GM18909 (cell line): ENCODE results near the gene KCNE5.
A peak's percentile ranks its signal among the peaks of the same experiment; 100 is the strongest.
"Not testable (repeated sequence)": the region's sequence is repeated elsewhere in the genome, so short reads cannot be mapped to it uniquely, and the experiment has no call there.

Experiments
- ATAC-seq: cut with Tn5 transposase; IDR thresholded peaks from one replicate; pipeline ENCODE4 v1.9.1; 2021; ENCODE audit warnings: mild to moderate bottlenecking; ENCODE audit not compliant: unreplicated experiment, poor library complexity

KCNE5 gene, protein sequence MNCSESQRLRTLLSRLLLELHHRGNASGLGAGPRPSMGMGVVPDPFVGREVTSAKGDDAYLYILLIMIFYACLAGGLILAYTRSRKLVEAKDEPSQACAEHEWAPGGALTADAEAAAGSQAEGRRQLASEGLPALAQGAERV

DNA sequence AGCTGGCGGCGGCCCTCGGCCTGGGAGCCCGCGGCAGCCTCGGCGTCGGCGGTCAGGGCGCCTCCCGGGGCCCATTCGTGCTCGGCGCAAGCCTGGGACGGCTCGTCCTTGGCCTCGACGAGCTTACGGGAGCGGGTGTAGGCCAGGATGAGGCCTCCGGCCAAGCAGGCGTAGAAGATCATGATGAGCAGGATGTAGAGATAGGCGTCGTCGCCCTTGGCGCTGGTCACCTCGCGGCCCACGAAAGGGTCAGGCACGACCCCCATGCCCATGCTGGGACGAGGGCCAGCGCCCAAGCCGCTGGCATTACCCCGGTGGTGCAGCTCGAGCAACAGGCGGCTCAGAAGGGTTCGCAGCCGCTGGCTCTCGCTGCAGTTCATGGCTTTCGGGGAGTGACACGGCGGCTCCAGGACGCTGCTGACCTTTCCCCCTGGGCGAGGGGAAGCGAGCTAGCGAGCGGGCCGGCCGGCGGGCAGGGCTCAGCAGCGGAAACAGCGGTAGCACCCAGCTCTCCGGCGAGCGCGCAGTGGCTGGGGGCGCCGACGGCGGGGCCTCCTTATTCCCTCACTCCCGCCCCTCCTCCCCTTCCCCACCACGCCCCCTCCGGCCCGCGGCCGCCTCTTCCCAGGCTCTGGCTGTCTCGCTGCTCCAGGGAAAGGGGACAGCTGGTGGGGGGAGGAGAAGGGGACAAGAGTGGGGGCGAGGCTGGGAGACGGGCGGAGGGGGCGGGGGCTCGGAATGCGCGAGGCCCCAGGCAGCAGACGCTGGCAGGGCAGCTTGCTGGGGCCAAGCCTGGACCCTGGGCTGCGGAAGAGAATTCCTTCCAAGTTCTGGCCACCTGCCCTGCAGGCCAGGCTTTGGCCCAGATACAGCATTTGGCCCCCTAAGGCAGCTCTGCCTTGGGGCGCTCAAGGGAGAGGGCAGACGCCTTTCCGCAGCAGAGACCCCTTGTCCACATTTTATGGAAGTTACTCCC is at the start of gene KCNE5:
Gene KCNE5 (minus strand): TSS at position 532 of the 976 bp plus-strand sequence. CDS start 152 bp downstream, at position 380.
- no peak for ATAC-seq

DNA sequence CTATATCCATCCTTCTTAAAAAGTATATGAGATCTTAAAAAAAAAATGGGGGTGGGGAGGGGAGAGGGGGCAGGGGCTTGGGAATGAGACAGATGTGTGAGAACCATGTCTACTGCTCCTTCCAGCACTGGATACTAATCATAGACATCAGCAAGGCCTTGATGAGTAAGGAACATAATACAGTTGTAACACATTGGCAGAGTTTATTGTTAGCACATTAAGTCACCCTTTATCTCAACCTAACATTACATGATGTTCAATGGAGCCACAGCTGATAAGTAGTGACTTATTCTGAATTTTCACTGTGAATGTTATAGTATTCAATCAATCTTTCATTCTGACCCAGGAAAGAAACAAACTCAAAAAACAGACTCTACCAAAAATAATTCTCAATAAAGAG is 47.3 kb upstream of the KCNE5 start:
- no peak for ATAC-seq

DNA sequence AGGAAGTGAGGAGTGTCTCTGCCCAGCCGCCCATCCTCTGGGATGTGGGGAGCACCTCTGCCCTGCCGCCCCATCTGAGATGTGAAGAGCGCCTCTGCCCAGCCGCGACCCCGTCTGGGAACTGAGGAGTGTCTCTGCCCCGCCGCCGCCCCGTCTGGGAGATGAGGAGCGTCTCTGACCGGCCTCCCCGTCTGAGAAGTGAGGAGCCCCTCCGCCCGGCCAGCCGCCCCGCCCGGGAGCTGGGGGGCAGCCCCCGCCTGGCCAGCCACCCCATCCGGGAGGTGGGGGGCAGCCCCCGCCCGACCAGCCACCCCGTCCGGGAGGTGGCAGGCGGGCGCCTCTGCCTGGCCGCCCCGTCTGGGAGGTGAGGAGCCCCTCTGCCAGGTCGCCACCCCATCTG is 46.2 kb upstream of the KCNE5 start:
- ATAC-seq, result not testable (repeated sequence)

DNA sequence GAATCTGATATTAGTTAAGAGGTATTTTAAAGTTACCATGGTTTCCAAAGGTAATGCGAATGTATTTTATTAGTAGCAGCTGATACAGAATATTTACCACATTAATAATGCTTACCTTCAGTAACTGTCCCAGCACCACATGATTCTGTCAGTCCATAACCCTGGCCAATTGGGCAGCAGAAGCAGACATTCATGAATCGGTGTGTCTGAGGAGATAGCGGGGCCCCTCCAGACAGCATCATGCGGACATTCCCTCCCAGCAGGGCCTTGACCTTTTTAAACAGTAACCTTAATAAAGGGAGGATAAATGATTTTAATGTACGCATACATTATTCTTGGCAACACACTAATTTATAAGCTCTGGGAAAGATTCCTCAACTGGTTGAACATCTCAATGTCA is 43.0 kb upstream of the KCNE5 start:
- ATAC-seq, result no peak

DNA sequence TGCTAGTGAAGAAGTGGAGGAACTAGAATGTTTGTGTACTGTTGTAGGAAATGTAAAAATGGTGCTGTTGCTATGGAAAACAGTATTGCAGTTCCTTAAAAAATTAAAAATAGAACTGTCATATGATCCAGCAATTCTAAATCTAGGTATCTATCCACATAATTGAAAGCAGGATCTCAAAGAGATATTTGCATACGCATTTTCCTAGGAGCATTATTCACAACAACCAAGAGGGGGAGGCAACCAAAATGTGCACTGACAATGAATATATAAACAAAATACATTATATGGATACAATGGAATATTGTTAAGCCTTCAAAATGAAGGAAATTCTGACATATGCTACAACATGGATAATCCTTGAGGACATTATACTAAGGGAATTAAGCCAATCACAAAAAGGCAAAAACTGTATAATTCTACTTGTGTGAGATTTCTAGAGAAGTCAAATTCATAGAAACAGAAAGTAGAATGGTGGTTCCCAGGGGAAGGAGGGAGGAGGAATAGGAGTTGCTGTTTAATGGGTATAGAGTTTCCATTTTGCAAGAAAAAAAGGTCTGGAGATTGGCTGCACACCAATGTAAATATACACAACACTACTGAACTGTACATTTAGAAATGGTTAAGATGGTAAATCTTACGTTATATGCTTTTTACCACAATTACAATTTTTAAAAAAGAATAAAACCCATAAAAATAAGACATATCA is 35.6 kb upstream of the KCNE5 start:
- no peak for ATAC-seq

DNA sequence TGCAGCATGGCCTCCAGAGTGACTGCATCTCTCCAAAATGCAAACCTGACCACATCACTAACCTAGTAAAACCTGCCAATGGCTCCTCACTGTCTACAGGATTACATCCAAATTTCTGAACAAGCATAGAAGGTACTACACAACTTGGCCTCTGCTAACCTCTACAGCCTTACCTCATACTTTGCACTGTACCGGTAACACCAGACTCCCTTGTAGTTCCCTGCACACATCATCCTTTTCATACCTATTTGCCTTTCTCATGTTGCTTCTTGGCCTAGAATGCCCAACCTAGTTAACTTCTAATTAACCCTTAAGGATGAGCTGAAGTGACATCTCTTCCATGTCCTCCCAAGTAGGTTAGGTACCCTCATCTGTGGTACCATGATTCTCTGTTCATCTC is 33.4 kb upstream of the KCNE5 start:
- no peak for ATAC-seq

DNA sequence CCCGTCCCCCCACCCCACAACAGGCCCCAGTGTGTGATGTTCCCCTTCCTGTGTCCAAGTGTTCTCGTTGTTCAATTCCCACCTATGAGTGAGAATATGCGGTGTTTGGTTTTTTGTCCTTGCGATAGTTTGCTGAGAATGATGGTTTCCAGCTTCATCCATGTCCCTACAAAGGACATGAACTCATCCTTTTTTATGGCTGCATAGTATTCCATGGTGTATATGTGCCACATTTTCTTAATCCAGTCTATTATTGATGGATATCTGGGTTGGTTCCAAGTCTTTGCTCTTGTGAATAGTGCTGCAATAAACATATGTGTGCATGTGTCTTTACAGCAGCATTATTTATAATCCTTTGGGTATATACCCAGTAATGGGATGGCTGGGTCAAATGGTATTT is 32.4 kb upstream of the KCNE5 start:
- ATAC-seq, result not testable (repeated sequence)

DNA sequence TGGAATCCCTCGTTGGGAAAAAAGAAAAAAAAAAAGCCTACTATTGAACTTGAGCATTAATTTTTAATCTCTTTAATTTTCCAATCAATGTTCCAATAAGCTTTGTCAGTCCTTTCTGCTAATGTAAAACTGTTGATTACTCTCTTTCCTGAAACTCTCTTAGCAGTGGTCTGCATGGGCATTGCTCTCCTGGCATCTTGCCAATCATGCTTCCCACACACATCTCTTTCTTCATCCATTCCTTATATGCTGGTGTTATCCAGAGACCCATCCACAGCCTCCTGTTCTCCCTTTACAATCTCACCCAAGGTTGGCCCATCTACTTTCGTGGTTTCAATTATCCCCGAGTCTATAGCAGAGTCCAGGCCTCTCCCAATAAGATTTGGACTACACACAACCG is 31.8 kb upstream of the KCNE5 start:
- no peak for ATAC-seq

DNA sequence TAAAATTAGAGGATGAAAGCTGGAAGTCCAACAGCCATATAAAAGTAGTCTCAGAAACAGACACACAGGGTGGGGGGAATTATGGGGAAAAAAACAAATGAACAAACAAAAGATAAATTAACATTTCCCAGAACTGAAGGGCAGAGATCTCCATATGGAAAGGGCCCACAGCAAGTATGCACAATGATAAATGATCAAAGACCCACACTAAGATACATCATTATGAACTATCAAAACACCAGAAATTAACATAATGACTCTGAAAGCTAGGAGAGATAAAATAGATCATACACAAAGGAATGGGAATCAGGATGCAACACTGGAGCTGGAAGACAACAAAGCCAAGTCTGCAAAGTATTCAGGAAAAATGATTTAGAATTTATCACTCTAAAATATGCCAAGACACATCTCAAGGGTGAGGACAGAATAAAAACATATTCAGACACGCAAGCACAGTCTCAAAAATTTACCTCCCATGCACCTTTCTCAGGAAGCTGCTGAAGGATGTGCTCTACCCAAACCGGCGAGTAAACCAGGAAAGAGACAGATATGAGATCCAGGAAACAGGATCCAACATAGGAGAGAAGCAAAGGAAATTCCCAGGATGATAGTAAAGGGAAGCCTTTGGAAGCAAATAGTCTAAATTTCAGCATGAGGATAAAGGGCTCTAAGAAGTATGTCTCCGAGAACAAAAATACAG is 30.7 kb upstream of the KCNE5 start:
- no peak for ATAC-seq

DNA sequence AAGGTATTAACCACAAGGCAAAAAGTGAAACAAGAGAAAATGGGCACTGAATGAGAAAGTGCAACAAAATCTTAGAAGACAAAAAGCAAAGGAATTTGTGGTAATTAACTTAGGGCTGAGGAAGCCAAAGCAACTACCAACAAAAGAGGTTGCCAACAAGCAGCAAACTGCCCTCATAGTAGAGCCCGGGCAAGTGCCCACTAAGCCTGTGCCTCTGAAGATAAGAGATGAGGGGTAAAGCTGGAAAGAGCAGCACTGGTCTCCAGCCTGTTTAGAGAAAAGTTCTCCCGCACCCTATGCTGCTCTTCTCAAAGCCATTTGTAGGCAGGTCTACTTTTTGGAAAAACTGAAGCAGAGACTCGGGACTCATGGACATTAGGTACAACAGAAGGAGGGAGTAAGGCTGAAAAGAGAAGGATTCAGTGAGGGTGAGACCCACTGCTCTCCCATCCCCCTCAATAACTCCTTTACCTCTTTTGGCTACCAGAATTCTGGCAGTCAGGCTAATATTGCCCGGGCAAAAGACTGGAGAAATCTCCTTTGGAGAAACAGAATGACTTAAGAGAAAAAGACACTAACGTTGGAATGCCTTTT is 29.6 kb upstream of the KCNE5 start:
- no peak for ATAC-seq

DNA sequence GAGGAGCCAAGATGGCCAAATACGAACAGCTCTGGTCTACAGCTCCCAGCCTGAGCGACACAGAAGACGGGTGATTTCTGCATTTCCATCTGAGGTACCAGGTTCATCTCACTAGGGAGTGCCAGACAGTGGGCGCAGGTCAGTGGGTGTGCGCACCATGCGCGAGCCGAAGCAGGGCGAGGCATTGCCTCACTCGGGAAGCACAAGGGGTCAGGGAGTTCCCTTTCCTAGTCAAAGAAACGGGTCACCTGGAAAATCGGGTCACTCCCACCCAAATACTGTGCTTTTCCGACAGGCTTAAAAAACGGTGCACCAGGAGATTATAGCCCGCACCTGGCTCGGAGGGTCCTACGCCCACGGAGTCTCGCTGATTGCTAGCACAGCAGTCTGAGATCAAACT is 19.7 kb upstream of the KCNE5 start:
- ATAC-seq, result not testable (repeated sequence)

DNA sequence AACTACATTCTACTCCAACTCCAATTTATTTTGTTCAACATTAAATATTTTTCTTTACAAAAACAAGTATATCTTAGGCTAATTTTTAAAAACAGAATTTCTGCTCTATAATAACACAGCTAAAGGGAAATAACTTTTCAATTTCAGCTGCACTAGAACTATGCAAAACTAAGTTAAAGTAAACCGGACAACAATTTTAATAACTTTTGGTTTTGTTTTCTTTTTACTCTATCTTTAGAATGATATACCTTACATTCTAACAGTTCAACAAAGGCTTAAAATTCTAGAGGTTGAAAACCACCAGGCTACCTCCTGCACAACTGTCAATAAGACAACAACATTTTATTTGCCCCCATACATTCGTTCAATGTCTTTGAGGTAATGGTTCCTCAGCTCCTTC is 18.7 kb upstream of the KCNE5 start:
- no peak for ATAC-seq

DNA sequence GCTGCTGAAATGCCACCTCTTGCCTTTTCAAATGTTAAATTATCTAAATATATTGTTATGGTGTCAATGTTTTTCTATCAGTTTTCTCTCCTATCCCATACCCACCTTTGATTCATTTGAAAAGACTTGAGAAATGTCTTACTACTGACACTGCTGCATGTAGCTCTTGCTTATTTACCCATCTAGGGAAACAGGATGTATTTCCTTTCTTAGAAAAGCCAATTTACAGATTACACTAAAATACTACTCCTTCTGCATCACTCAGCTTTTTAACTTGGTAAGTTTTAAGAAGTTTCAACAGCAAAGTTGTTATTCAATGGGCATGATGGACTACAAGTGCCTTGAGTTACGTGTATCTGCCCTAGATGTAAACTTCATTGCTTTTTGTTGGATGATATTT is 13.2 kb upstream of the KCNE5 start:
- ATAC-seq, result no peak

DNA sequence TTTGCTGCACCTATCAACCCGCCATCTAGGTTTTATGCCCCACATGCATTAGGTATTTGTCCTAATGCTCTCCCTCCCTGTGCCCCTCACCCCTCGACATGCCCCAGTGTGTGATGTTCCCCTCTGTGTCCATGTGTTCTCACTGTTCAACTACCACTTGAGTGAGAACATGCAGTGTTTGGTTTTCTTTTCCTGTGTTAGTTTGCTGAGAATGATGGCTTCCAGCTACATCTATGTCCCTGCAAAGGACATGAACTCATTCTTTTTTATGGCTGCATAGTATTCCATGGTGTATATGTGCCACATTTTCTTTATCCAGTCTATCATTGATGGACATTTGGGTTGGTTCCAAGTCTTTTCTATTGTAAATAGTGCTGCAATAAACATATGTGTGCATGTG is 12.5 kb upstream of the KCNE5 start:
- not testable (repeated sequence) for ATAC-seq

DNA sequence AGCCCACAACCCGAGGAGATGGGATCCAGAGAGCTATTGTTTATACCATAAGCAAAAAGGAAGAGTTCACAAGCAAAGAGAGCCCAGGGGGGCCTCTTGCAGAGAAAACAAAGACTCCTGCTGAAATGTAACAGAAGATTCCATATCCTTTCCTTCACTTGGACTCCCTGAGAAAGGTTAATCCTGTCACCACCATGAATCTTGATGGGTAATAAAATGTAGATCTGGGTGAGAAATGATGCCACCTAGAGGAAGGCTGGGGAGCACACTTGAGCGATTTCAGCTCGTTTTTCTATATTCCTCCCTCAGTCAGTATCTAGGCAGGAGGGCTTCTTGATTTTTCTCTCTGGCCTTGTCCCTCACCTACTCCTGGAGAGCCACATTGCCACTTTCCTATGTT is 10.2 kb upstream of the KCNE5 start:
- ATAC-seq, result peak; percentile 58

DNA sequence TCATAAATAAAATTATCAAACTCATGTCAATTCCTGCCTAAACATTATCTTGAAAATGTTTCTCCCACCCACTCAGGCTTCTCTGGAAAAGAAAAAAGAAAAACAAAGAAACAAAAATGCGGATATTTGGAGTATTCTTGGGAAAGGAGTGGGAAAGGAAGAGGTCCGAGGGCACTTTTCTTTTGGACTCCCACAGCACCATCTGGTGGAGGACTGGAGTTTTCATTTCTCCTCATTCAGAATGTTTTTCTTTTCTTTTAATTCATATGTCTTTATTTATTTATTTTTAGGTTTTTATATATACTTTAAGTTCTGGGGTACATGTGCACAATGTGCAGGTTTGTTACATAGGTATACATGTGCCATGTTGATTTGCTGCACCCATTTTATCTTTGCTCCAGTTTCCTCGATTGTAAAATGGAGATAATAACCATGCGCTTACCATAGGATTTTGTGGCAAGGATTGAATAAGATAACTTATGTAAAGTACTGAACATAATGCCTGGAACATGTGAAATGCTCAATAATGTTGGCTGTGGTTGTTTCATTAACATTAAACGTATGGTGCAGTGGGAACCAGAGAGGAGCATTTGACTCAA is 8.0 kb upstream of the KCNE5 start:
- no peak for ATAC-seq

DNA sequence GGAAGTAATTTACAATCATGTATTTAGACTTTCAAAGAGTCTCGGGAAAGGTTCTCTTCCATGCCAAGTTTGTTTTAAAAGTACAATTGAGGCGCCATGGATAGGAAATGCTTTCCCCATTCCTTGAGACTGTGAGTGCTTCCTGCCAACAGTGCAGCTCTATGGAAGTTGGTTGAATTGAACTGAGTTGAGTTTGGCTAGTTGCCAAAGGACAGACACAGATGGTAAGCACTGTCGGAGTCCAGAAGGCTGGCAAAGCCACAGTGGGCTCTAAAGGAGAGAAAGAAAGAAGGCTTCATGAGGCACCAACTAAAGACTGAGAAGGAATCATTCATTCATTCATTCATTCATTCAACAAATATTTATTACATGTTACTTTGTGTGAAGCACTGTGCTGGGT is 4.3 kb upstream of the KCNE5 start:
- ATAC-seq, result no peak

DNA sequence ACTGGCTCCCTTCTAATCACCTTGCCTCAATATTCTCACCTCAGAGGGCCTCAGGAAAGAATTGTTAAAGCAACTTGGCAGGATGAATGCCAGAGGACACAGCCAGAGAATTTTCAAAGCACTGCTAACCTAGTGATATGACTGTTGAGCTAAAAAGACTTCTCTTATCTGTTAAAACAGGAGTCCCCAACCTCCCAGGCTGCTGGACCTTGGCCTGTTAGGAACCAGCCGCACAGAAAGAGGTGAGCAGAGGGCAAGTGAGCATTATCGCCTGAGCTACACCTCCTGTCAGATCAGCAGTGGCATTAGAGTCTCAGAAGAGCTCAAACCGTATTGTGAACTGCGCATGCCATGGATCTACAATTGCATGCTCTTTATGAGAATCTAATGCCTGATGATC is 1.7 kb upstream of the KCNE5 start:
- no peak for ATAC-seq

DNA sequence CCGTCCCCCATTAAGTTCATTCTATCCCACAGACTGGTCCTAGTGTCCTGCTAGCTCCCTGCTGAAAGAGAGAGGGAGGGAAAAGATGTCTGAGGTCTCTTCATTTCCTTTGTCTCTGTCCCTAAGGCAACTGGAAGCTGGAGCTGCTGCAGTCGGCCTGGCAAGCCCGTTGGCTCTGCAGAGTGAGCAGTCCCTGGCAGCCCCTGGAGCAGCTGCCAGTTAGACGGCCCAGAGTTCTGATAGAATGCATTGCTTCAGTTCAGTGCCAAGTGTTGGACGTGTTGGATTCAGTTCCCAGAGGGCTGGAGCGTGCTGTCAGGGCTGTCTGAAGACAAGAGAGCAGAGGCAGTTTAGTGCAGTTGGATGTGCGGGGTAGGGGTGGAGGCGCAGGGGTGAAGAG is 975 bp downstream of the KCNE5 start:
- ATAC-seq, result no peak

DNA sequence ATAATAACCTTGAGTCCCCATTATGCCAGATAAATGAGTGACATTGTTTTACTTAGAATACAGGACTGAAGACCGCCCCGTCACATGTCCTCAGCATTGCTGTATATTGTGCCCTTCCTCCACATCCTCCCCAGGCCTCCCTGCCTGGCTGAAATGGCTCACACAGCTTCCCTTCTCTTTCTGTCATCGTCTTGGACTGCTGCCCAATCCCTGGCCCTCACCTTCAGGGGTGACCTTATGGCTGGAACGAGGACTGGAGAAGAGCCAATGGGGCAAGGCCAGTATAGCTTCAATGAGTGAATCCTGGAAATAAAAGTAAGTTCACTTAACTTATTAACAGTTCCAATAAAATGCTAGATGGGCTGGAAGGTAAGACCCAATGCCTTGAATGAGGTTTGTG is 2.7 kb downstream of the KCNE5 start:
- no peak for ATAC-seq
